Endothelial cell of umbilical vein (primary cell): ENCODE measurements around the gene ZDHHC14. TPM values are rescaled to one million over a fixed set of nuclear protein-coding genes. Genes with fewer than 3 reads are reported as not detected.

Experiments used
- BruUV-seq: library from RNA; stranded (reverse); fragments of 400-500 nt; replicated peaks from 2 replicates; lab custom pipeline; 2021; lab: Mats Ljungman, UMichigan
- CTCF ChIA-PET: fragments of 300-600, 350-600 bp; sonication (Branson Sonifier 250); formaldehyde crosslinking; loops from one replicate; lab custom pipeline; 2021; ENCODE audit warnings: antibody characterized with exemption, inconsistent platforms; lab: Charles Lee
- POLR2A ChIA-PET: fragments of 300-600, 350-600 bp; sonication (Branson Sonifier 250); formaldehyde crosslinking; loops from one replicate; lab custom pipeline; 2021; ENCODE audit warnings: antibody characterized with exemption, inconsistent platforms; lab: Charles Lee
- DNase-seq: peaks from one replicate; pipeline ENCODE4 v3.0.0-alpha.2; 2011; ENCODE audit warnings: low read depth, low spot score
- FAIRE-seq: peaks from 2 replicates; lab custom pipeline; 2011; peaks lifted over from hg19 to GRCh38; lab: Jason Lieb, UNC
- H2AFZ ChIP-seq: 2 replicates; pipeline ENCODE4 v1.6.0; 2012; ENCODE audit warnings: low read depth, low read length, control low read depth, inconsistent platforms
- H3K27ac ChIP-seq: 2 replicates; pipeline ENCODE4 v1.5.1; 2011; ENCODE audit warnings: low read depth, mild to moderate bottlenecking, control low read depth, low read length, moderate library complexity; ENCODE audit not compliant: insufficient read depth
- H3K27me3 ChIP-seq, 2 experiments: 2 replicates each; pipeline versions ENCODE4 v1.6.0 to v1.6.1; 2011; ENCODE audit warnings: low read length in 2 of 2, mixed read lengths in 1 of 2; ENCODE audit not compliant: control insufficient read depth in 2 of 2, insufficient read depth in 2 of 2
- H3K36me3 ChIP-seq, 2 experiments: 2 replicates in 1 of 2; 3 replicates in 1 of 2; pipeline ENCODE4 v1.5.1; 2011; ENCODE audit warnings: low read length in 2 of 2, mild to moderate bottlenecking in 1 of 2, moderate library complexity in 1 of 2; ENCODE audit not compliant: control insufficient read depth in 2 of 2, insufficient read depth in 2 of 2; ENCODE audit errors: extremely low read depth in 1 of 2
- H3K4me1 ChIP-seq: 3 replicates; pipeline ENCODE4 v1.5.1; 2011; ENCODE audit warnings: mild to moderate bottlenecking, low read length; ENCODE audit not compliant: control insufficient read depth, insufficient read depth; ENCODE audit errors: extremely low read depth
- H3K4me2 ChIP-seq: 2 replicates; pipeline ENCODE4 v1.6.1; 2011; ENCODE audit warnings: low read length, control low read depth, mixed read lengths; ENCODE audit not compliant: insufficient read depth
- H3K4me3 ChIP-seq, 3 experiments: fragments of 200-600 bp in 1 of 3; sonication (generic), shearing (Covaris generic) in 1 of 3; replicated peaks in 1 of 3; 2 replicates each; pipeline ENCODE4 v1.5.1; 2011 to 2016; ENCODE audit warnings: control low read depth in 3 of 3, low read length in 3 of 3, mild to moderate bottlenecking in 2 of 3, inconsistent platforms in 1 of 3, low read depth in 1 of 3, moderate library complexity in 1 of 3; ENCODE audit not compliant: insufficient read depth in 1 of 3
- H3K79me2 ChIP-seq: 2 replicates; pipeline ENCODE4 v1.6.0; 2012; ENCODE audit warnings: low read length, inconsistent platforms; ENCODE audit not compliant: control insufficient read depth, insufficient read depth
- H3K9ac ChIP-seq: replicated peaks from 2 replicates; pipeline ENCODE3; 2011; ENCODE audit warnings: low read length, control low read depth; ENCODE audit not compliant: insufficient read depth; ENCODE audit errors: extremely low read depth
- H3K9me1 ChIP-seq: replicated peaks from 3 replicates; pipeline ENCODE4 v1.6.0; 2011; ENCODE audit warnings: mild to moderate bottlenecking, low read length; ENCODE audit not compliant: control insufficient read depth, insufficient read depth; ENCODE audit errors: extremely low read depth
- H3K9me3 ChIP-seq: replicated peaks from 2 replicates; pipeline ENCODE4 v1.5.1; 2012; ENCODE audit warnings: low read length, inconsistent platforms; ENCODE audit not compliant: control insufficient read depth, insufficient read depth
- H4K20me1 ChIP-seq: replicated peaks from 2 replicates; pipeline ENCODE3; 2011; ENCODE audit warnings: mild to moderate bottlenecking, low read length; ENCODE audit not compliant: control insufficient read depth, insufficient read depth; ENCODE audit errors: extremely low read depth
- EZH2 ChIP-seq: IDR thresholded peaks from 2 replicates; pipeline ENCODE4 v1.6.1; 2012; ENCODE audit warnings: borderline replicate concordance, low read depth, mild to moderate bottlenecking, moderate library complexity, low read length, inconsistent platforms; ENCODE audit not compliant: severe bottlenecking
- FOS ChIP-seq: IDR thresholded peaks from 2 replicates; pipeline ENCODE4 v1.6.1; 2011; ENCODE audit warnings: mild to moderate bottlenecking, low read length, moderate library complexity, borderline replicate concordance; ENCODE audit not compliant: insufficient read depth
- GATA2 ChIP-seq: IDR thresholded peaks from 2 replicates; pipeline ENCODE4 v1.7.0; 2011; ENCODE audit warnings: low read depth, mild to moderate bottlenecking, moderate library complexity, mixed read lengths, low read length; ENCODE audit not compliant: insufficient read length, insufficient read depth
- JUN ChIP-seq: IDR thresholded peaks from 2 replicates; pipeline ENCODE4 v1.6.1; 2011; ENCODE audit warnings: borderline replicate concordance, low read depth; ENCODE audit not compliant: insufficient read length, insufficient read depth
- MYC ChIP-seq: IDR thresholded peaks from one replicate; pipeline ENCODE4 v1.6.1; 2011; ENCODE audit warnings: mild to moderate bottlenecking, low read depth, low read length
- POLR2A ChIP-seq: IDR thresholded peaks from 2 replicates; pipeline ENCODE4 v1.6.1; 2012; ENCODE audit warnings: low read depth, mild to moderate bottlenecking, control low read depth, low read length
- POLR2AphosphoS5 ChIP-seq: IDR thresholded peaks from 2 replicates; pipeline ENCODE4 v1.6.1; 2012; ENCODE audit warnings: low read depth, mild to moderate bottlenecking, control low read depth, low read length, moderate library complexity; ENCODE audit not compliant: insufficient read depth
- dilution Hi-C: fragments of 300-500 bp; cut with MboI; formaldehyde crosslinking; loops from one replicate; pipeline ENCODE4 v1.15.0; 2019; ENCODE audit warnings: low sequenced_read_pairs; ENCODE audit not compliant: extremely low pct_ligation_motif_present
- intact Hi-C: fragments of 100-400 bp; cut with micrococcal nuclease; formaldehyde crosslinking; loops from one replicate; pipeline ENCODE4 v1.10.0; 2022
- polyA plus RNA-seq, 4 experiments: library from polyadenylated mRNA; depleted of rRNA in 3 of 4; stranded (reverse) in 3 of 4; unstranded in 1 of 4; fragments of >200 nt; gene quantifications; 2 replicates each; pipeline versions ENCODE4 v1.2.1 to v1.2.3, GENCODE V29; 2011 to 2012; ENCODE audit warnings: missing spikeins in 1 of 4
- total RNA-seq: library from RNA; stranded (reverse); gene quantifications from 2 replicates; pipeline ENCODE4 v1.2.3, GENCODE V29; 2021
- TF ChIP-seq, protein P1 (sequence below): IDR thresholded peaks from 2 replicates; pipeline ENCODE4 v1.6.1; 2011; ENCODE audit not compliant: insufficient read depth, insufficient read length
- TF ChIP-seq, protein P2 (sequence below), 2 donors: IDR thresholded peaks; 1 replicate in 1 of 2; 2 replicates in 1 of 2; pipeline ENCODE4 v1.5.1; 2011; ENCODE audit warnings: low read length in 2 of 2, mild to moderate bottlenecking in 2 of 2, moderate library complexity in 2 of 2, control low read depth in 1 of 2, inconsistent platforms in 1 of 2, low read depth in 1 of 2; ENCODE audit not compliant: insufficient read depth in 1 of 2; ENCODE audit errors: extremely low read depth in 1 of 2

The ZDHHC14 gene
- total and polyA plus RNA-seq, 2 donors (not counting 3 experiments of a cell fraction or from before 2014, with no cell fraction given): 23.0 to 25.6 TPM

DNA sequence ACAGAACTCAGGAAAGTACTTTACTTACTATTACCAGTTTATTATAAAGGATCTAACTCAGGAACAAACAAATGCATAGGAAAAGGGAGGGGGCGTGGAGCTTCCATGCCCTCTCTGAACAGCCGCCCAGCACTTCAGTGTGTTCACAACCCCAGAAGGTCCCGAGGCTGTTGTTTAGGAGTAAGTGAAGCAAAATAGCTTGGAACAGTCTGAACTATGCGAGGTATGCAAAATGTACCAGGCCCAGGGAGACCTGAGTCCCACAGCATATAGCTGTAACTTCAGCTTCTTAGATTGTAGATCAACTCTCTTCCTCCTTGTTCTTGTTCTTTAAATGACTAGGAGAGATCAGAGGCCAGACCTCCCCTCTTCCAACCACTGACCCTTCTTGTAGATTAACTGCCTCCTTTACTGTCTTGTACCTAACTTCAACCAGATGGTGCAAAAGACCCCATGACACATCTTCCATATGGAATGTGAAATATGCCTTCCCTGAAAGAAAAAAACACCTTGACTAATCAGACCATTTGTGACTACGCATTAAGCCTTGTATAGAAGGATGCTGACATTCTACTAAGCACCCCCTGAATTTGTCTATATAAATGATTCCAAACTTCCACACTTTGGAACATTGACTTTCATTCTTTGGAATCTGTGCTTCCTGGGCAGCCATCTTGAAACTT lies 343.3 kb downstream of the ZDHHC14 start:
- H3K27me3 ChIP-seq: peaks cover 4 to 17% of the 10 kb centered on the region in 2 experiments
- H3K9me1 ChIP-seq: no peaks in the 10 kb centered on the region
- TF ChIP-seq FOS (no peak), GATA2 (no peak), JUN (no peak), POLR2A (no peak), POLR2AphosphoS5 (no peak), EZH2 (no peak), MYC (no peak)
- TF ChIP-seq, protein P1, sequence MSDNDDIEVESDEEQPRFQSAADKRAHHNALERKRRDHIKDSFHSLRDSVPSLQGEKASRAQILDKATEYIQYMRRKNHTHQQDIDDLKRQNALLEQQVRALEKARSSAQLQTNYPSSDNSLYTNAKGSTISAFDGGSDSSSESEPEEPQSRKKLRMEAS: no peak
- TF ChIP-seq, protein P2, sequence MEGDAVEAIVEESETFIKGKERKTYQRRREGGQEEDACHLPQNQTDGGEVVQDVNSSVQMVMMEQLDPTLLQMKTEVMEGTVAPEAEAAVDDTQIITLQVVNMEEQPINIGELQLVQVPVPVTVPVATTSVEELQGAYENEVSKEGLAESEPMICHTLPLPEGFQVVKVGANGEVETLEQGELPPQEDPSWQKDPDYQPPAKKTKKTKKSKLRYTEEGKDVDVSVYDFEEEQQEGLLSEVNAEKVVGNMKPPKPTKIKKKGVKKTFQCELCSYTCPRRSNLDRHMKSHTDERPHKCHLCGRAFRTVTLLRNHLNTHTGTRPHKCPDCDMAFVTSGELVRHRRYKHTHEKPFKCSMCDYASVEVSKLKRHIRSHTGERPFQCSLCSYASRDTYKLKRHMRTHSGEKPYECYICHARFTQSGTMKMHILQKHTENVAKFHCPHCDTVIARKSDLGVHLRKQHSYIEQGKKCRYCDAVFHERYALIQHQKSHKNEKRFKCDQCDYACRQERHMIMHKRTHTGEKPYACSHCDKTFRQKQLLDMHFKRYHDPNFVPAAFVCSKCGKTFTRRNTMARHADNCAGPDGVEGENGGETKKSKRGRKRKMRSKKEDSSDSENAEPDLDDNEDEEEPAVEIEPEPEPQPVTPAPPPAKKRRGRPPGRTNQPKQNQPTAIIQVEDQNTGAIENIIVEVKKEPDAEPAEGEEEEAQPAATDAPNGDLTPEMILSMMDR (IDR thresholded peaks at IDR 0.05; ENCODE audit: extremely low read depth in 1 of 2, insufficient read depth in 1 of 2, low read depth in 1 of 2, low read length in 2 of 2): no peak
- no peaks in the 10 kb centered on the region for H3K79me2 ChIP-seq
- no peak overlapping the region for H3K9ac ChIP-seq
- H3K4me3 ChIP-seq: no peak overlapping the region
- dilution Hi-C loops (no loop called here), intact Hi-C loops (no loop called here)
- DNase-seq (no peak), FAIRE-seq (no peak)
- ChIA-PET POLR2A (no interaction called here), CTCF (interaction anchor here (1.5 kb wide), 1 partner anchor 149 kb away, joined by 3 read pairs; no protein-coding TSS in a partner anchor)
- no peak overlapping the region for H2AFZ ChIP-seq
- H3K36me3 ChIP-seq: no peaks in the 10 kb centered on the region
- peaks cover 3% of the 10 kb centered on the region for H3K4me1 ChIP-seq
- no peak overlapping the region for H3K27ac ChIP-seq
- H4K20me1 ChIP-seq: no peaks in the 10 kb centered on the region
- BruUV-seq: no TSS peak
- H3K4me2 ChIP-seq: no peak overlapping the region
- H3K9me3 ChIP-seq: no peaks in the 10 kb centered on the region
